HG03432 (cell line): ENCODE data around the gene BCAR1.
"Not testable (repeated sequence)": the region's sequence is repeated elsewhere in the genome, so short reads cannot be mapped to it uniquely, and the experiment has no call there.

Experiments used
- ATAC-seq: cut with Tn5 transposase; IDR thresholded peaks from one replicate; pipeline ENCODE4 v1.9.1; 2021; ENCODE audit warnings: mild to moderate bottlenecking, moderate library complexity; ENCODE audit not compliant: unreplicated experiment

The BCAR1 gene

DNA sequence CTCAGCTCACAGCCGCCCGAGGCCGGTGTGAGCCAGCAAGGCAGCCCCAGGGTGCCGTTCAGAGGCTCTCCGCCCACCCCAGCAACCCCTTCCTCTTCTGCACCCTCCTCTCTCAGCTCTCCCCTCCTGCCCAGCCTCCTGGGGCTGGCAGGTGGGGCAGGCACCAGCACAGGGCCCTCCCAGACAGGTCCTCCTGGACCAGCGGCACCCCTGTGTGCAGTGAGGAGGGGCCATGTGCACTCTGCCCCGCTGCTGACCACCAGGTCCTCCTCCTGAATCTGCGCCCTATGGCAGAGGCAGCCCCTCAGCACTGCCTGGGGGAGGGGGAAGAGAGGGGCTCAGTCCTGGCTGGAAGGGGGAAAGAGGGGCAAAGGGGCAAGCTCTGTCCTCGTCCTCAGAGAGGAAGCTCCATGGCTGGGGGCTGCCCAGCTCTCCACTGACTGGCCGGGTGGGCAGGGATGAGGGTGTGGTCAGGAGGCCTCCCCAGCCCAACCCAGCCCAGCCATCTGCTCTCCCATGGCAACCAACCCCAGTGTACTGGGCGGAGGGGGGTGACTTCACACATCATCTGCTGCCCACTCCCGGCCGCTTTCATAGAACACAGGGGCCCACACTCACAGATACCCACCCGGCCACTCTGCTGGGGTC is 5.4 kb upstream of the BCAR1 start:
- ATAC-seq, result no peak

DNA sequence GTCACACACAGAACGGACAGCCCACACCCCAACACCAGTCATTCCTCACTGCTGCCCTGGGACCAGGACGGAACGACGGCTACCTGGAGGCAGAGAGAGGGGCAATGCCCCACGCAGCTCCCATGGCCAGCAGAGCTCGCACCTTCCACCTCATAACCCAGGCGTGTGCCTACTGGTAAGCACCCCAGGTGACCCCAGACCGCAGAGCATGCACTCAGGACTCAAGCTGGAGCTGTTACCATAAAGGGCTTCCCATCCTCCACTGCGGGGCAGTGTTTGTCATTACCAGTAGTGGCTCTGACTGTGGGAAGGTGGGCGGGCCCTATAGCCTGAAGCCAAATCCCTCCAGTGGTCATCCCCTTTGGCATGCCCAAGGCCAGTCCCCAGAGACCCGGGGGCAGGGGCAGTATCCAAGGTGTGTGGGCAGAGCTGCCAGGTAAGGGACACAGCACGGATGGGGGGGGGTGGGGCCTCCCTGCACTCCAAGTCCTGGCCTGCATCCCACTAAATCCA is 4.7 kb upstream of the BCAR1 start:
- ATAC-seq, result no peak

DNA sequence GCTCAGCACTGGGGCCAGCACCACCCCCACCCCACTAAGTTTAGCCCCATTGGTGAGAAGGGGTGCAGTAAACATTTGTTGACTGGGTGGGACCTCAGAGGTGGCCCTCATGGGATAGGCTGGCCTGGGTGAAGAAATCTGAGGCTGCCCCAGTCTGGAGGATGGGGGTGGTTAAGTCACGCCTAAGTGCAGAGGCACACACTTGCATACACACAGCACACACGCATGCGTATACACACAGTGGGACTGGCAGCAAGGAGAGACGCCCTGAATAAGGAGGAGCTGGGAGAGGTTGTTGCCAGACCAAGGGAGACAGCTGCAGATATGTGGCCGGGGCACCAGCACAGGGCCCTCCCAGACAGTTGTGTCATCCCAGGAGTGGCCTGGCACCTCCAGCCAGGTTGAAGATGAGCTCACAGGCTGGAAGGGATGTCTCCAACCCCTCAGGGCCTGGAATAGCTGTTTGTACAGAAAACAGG is 3.0 kb upstream of the BCAR1 start:
- ATAC-seq, result no peak

DNA sequence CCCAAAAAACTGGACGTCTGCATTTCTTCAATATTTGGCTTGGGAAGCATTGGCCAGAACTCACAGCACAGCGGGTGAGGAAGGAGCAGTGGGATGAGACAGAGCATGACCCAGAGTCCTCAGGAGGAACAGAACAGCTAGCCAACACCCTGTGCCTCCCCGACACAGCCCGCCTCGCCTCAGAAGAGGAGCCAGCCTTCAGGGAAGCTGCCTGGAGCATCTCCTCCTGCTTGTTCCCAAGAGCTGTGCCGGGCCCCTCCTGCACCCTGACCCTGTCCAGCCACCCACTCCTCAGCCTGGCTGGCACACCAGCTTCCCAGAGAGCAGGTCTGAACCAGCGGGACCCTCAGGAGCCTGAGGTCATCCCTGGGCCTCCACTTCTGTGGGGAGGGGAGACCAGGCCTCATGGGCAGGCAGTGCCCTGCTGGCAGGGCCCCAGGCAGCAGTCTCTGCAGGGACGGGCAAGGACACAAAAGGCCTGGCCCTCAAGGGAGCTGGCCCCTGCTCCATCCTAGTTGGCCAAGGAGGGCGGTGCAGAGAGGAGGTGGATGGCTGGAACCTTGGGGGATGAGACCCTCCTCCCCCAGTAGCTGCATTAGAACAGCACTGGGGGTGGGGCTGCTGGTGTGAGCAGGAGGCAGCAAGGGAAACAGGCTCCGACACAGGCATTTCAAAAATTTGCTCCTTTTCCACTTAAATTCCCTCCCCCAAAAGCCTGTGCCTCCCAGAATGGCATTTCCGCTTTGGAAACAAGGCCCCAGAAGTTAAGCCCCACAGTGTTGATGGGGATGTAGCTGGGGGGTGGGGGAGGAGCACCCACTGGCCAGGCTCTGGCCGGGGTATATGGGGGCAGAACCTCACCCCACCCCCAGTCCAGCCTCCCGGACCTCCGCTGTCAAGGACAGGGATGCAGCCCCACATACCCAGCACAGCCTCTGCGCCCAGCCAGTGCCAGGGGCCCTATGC is 1.8 kb upstream of the BCAR1 start:
- ATAC-seq, result no peak

DNA sequence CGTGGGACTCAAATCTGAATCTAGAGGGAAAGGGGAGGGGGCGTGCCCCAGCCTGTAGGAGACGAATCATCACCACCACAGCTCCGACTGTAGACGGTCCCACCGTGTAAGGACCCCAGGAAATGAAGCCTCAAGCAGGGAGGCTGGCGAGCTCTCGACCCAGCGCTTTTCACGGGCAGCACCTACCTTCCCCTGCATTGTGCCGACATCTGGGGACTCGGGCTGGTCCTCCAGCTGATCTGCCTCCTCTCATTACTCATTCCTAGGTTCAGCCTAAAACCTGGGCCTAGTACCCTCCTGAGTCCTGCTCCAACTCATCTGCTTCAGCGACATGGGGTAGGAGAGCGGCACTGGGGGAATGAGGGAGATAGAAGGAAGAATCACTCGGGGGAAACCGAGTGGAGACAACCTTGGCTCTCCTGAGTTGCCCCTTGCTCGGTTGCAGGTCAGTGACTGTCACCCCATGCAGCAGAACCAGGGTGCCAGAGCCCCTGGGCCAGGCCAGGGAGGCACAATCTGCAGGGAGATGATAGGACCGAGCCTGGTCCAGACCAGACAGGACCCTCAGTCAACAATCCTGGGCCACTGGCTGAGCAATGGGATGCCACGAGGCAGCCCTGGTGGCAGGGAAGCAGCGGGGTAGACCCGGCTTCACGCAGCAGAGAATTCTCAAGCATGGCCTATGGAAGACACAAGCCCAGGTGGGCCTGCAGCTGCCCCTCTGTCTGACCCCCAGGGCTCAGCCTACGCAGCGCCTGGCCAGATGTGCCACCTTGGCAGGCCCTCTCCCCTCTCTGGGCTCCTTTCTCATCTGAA is 833 bp upstream of the BCAR1 start:
- ATAC-seq, result no peak

DNA sequence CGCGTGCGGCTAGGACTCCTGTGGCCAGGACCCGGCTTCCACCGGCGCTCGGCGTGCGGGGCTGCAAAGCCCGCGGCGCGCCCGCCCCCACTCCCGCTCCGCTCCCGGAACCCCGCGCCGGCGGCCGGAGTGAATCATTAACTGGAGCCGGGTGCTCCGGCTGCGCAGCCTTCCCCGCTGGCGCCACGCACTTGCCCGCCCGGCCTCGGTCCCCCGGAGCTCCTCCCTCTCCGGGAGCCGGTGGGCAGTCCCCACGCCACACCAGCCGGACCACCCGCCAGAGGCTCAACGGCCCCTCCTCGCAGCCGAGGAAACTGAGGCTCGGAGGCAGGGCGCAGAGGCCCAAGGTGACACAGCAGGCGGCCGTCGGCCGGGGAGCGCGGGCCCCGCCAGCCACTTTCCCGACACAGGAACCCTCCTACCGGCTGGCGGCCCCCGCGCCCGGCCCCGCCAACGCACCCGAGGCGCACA is 580 bp downstream of the BCAR1 start:
- ATAC-seq, result peak; percentile 42

DNA sequence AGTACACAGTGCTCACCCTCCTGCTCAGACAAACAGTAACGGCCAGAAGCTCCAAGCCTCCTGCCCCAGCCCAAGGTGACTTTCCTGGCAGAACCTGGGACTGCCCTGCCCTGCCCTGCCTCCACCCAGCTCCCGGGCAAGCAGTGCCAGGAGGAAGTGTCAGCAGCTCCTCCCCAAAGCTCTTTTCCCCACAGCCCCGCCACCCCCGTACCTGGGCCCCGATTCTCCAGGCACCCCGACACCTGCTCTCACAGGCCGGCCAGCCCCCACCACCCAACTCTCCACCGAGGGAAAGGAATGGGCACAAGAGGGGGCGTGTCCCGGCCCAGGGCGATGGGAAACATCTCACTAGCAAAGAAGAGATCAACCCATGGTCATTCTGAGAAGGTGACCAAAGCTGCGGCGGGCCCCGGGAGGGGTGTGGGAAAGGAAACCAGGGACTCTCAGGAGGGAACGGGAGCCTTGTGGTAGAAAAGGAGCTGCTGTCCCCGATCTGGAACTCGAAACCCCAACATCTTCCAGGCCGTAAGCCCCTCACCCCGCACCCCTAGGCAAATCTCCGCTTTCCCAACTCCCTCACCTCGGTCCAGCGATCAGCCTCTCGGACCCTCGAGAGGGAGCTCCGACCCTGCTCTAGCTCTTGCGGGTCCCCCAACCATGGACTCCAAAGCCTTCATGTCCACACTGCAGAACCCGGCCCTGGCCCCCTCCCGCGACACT is 1.2 kb downstream of the BCAR1 start:
- no peak for ATAC-seq

DNA sequence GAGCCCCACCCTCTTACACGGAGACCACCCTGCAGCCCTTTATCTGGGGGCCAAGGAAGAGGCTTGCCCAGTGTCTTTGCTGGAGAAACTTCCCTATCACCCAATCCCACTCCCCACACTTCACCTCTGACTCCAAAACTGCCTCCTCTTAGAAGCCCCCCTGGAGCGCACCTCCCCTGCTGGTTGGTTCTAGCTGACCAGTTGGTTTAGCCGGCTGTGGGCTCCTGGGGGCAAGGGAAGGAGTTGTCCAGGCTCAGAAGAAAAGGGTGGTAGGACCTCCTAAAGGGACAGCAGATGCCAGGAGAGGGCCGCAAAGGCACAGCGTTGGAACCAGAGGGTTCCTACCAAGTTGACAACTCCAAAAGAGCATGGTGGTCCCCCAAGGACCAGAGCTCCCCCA is 2.0 kb downstream of the BCAR1 start:
- ATAC-seq, result no peak

GRCh38 chr16:75248536-75249380 is 2.7 kb downstream of the BCAR1 start:
- ATAC-seq, result no peak

GRCh38 chr16:75248142-75248535 is 3.3 kb downstream of the BCAR1 start:
- no peak for ATAC-seq

DNA sequence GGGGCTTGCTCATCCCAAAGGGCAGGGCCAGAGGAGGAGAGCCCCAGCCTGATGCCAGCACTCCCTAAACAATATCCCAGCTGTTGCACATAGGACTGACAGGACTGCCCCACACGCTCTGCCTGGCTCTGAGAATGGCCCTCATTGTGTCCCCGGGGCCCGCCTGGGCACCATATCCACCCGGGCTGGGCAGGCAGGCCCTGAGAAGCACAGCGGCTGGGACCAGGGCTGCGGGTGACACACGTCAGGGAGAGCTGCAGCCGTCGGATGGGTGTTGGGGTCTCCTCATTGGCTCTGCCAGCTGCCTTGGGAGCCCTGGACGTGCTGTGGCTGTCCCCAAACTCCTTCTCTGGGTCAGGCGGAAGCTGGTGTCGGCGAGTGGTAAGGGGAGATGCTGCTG is 4.2 kb downstream of the BCAR1 start:
- no peak for ATAC-seq

GRCh38 chr16:75246504-75247205 is 4.8 kb downstream of the BCAR1 start:
- no peak for ATAC-seq

GRCh38 chr16:75244844-75245758 is 6.3 kb downstream of the BCAR1 start:
- peak; percentile 52 for ATAC-seq

GRCh38 chr16:75244225-75244809 is 7.1 kb downstream of the BCAR1 start:
- peak; percentile 2 for ATAC-seq

DNA sequence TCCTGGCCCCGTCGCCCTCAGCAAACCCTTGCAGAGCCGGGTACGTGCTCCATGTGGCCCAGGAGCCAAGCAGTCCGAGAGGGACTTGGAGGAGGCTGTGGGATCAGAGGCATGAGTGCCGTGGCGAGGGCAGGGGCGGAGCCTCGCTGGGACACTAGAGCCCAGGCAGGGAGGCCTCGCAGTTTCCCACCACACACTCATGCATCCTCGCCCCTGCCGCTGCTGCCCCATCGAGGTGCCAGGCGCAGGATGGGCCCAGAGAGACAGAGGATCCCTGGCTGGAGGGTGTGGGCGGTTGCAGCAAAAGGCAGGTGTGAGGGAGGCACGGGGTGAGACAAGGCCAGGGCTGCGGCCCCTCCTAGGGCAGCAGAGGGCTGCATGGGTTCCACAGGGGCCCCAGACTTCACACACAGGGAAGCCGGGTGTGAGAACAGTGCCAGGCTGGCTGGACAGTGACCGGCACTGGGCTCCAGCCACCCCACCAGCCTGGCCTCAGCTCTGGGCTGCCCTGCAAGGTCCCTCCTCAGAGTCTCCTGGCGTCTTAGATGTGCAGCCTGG is 7.7 kb downstream of the BCAR1 start:
- ATAC-seq, result no peak

- not testable (repeated sequence) for ATAC-seq
These were observed 8.9 kb downstream of the BCAR1 start for GRCh38 chr16:75242436-75243078.
